SH-SY5Y (cell line): ENCODE data around the gene CAMKK1.

ENCODE experiments used
- GATA2 ChIP-seq: IDR thresholded peaks from 2 replicates; pipeline ENCODE4 v1.6.1; 2011; ENCODE audit warnings: mild to moderate bottlenecking, low read depth, low read length
- GATA3 ChIP-seq: IDR thresholded peaks from 2 replicates; pipeline ENCODE4 v1.6.1; 2011; ENCODE audit warnings: low read depth, mild to moderate bottlenecking, low read length, moderate library complexity

GRCh38 chr17:3935825-3936355 lies 43.0 kb upstream of the CAMKK1 start:
- TF ChIP-seq GATA2 (no peak), GATA3 (no peak)
